ENCODE data around the gene SUSD2.

GRCh38 chr22:24159650-24160049, 21.6 kb upstream of the SUSD2 start:
- no peak for TF ChIP-seq EWSR1 (IDR thresholded peaks at IDR 0.05; ENCODE audit: borderline replicate concordance, low read depth, partially characterized antibody)
- TF ChIP-seq EZH2 (IDR thresholded peaks at IDR 0.05; ENCODE audit: borderline replicate concordance, low read depth, low read length) = no peak
- TF ChIP-seq KLF10 (CRISPR knock-in tag; IDR thresholded peaks at IDR 0.05) = no peak
- no peak for TF ChIP-seq SP1 (CRISPR knock-in tag; IDR thresholded peaks at IDR 0.05)
- no peak for TF ChIP-seq CTCF (IDR thresholded peaks at IDR 0.05 in 2 of 3, conservative IDR thresholded peaks at IDR 0.05 in 1 of 3; ENCODE audit: insufficient read depth in 2 of 3, low read depth in 1 of 3, low read length in 3 of 3)
- no peak for TF ChIP-seq RAD21 (CRISPR knock-in tag; conservative IDR thresholded peaks at IDR 0.05 in 1 of 2, IDR thresholded peaks at IDR 0.05 in 1 of 2)
- no peak for TF ChIP-seq FOXK2 (conservative IDR thresholded peaks at IDR 0.05 in 1 of 2, IDR thresholded peaks at IDR 0.05 in 1 of 2; ENCODE audit: low read depth in 2 of 2)
- TF ChIP-seq ZNF507 (tag; conservative IDR thresholded peaks at IDR 0.05) = no peak
- TF ChIP-seq E2F5 (CRISPR knock-in tag; IDR thresholded peaks at IDR 0.05) = no peak
- no peak for TF ChIP-seq CREB1 (IDR thresholded peaks at IDR 0.05)
- TF ChIP-seq CREB1 (CRISPR knock-in tag; IDR thresholded peaks at IDR 0.05) = no peak
- TF ChIP-seq ZBTB1 (CRISPR knock-in tag; IDR thresholded peaks at IDR 0.05; ENCODE audit: borderline replicate concordance, low read depth) = no peak
